Fibroblast of villous mesenchyme (primary cell): ENCODE measurements around the gene RPL10. TPM values are rescaled to one million over a fixed set of nuclear protein-coding genes. Genes with fewer than 3 reads are reported as not detected.

ENCODE experiments used
- DNase-seq: peaks from one replicate; pipeline ENCODE4 v3.0.0-alpha.2; 2010; ENCODE audit warnings: low read depth
- H3K4me3 ChIP-seq: 2 replicates; pipeline ENCODE4 v1.5.1; 2011; ENCODE audit warnings: low read depth, mild to moderate bottlenecking, low read length
- CTCF ChIP-seq: IDR thresholded peaks from 2 replicates; pipeline ENCODE4 v1.5.1; 2012; ENCODE audit warnings: low read depth, mild to moderate bottlenecking, low read length; ENCODE audit not compliant: insufficient read depth
- total RNA-seq: library from RNA; depleted of rRNA; stranded (reverse); fragments of >200 nt; gene quantifications from 2 replicates; pipeline ENCODE4 v1.2.3, GENCODE V29; 2012

RPL10 gene
- total RNA-seq, 1 donor = 1,322 TPM

- no peak overlapping the region for H3K4me3 ChIP-seq
- TF ChIP-seq CTCF = no peak
- DNase-seq = no peak
Observed at GRCh38 chrX:154360155-154360713, 37.9 kb upstream of the RPL10 start.

GRCh38 chrX:154362085-154362742, 36.0 kb upstream of the RPL10 start:
- no peak for DNase-seq
- no peak overlapping the region for H3K4me3 ChIP-seq
- no peak for TF ChIP-seq CTCF

- H3K4me3 ChIP-seq = no peak overlapping the region
- no peak for TF ChIP-seq CTCF
- DNase-seq = no peak
Observed at GRCh38 chrX:154363706-154364439, 34.3 kb upstream of the RPL10 start.

GRCh38 chrX:154365052-154365600, 33.1 kb upstream of the RPL10 start:
- no peak for DNase-seq
- H3K4me3 ChIP-seq = no peak overlapping the region
- TF ChIP-seq CTCF = no peak

GRCh38 chrX:154365997-154366665, 32.0 kb upstream of the RPL10 start:
- no peak overlapping the region for H3K4me3 ChIP-seq
- no peak for TF ChIP-seq CTCF
- DNase-seq = no peak

GRCh38 chrX:154366666-154367055, 31.5 kb upstream of the RPL10 start:
- no peak for TF ChIP-seq CTCF
- no peak overlapping the region for H3K4me3 ChIP-seq
- DNase-seq = no peak
